Islet precursor cell (in vitro differentiated cells): Measurements from ENCODE around the gene SPRR2F.
"Not testable (repeated sequence)": the region's sequence is repeated elsewhere in the genome, so short reads cannot be mapped to it uniquely, and the experiment has no call there.

Source experiments
- DNase-seq: peaks from one replicate; pipeline ENCODE4 v3.0.0-alpha.2; 2018

SPRR2F gene

GRCh38 chr1:153113416-153113815 is at the start of gene SPRR2F:
TSS of gene SPRR2F (minus strand) at chr1:153113516. CDS start at chr1:153112733, 783 bp downstream.
- DNase-seq = no peak

- no peak for DNase-seq
Measured at GRCh38 chr1:153155541-153155940, 42.2 kb upstream of the SPRR2F start.

GRCh38 chr1:153152481-153152880 is 39.2 kb upstream of the SPRR2F start:
- DNase-seq = no peak

- no peak for DNase-seq
Measured at GRCh38 chr1:153150846-153151245, 37.5 kb upstream of the SPRR2F start, which contains the start of gene SPRR2G. TSS of gene SPRR2G (minus strand) at chr1:153150890. CDS start at chr1:153150110, 780 bp downstream.

GRCh38 chr1:153141377-153141776 is 28.1 kb upstream of the SPRR2F start:
- no peak for DNase-seq

- no peak for DNase-seq
Measured at GRCh38 chr1:153140484-153140883, 27.2 kb upstream of the SPRR2F start.

- DNase-seq = no peak
Measured at GRCh38 chr1:153133743-153134142, 20.4 kb upstream of the SPRR2F start.

- DNase-seq = no peak
Measured at GRCh38 chr1:153133267-153133666, 20.0 kb upstream of the SPRR2F start.

GRCh38 chr1:153128688-153129087 is 15.4 kb upstream of the SPRR2F start:
- not testable (repeated sequence) for DNase-seq

- no peak for DNase-seq
Measured at GRCh38 chr1:153127296-153127695, 14.0 kb upstream of the SPRR2F start.

- DNase-seq = no peak
Measured at GRCh38 chr1:153125536-153125935, 12.2 kb upstream of the SPRR2F start.

- DNase-seq = not testable (repeated sequence)
Measured at GRCh38 chr1:153123793-153124192, 10.5 kb upstream of the SPRR2F start.

- DNase-seq = peak; percentile 85
Measured at GRCh38 chr1:153122831-153123421, 9.6 kb upstream of the SPRR2F start.

- DNase-seq = no peak
Measured at GRCh38 chr1:153120945-153121344, 7.6 kb upstream of the SPRR2F start.

- DNase-seq = no peak
Measured at GRCh38 chr1:153119491-153119971, 6.2 kb upstream of the SPRR2F start.

- not testable (repeated sequence) for DNase-seq
Measured at GRCh38 chr1:153115264-153115663, 1.9 kb upstream of the SPRR2F start.

- not testable (repeated sequence) for DNase-seq
Measured at GRCh38 chr1:153112454-153112853, 862 bp downstream of the SPRR2F start.

- no peak for DNase-seq
Measured at GRCh38 chr1:153100245-153100644, 13.1 kb downstream of the SPRR2F start.

GRCh38 chr1:153099461-153100045 is 13.8 kb downstream of the SPRR2F start:
- no peak for DNase-seq

- DNase-seq = no peak
Measured at GRCh38 chr1:153095764-153096163, 17.6 kb downstream of the SPRR2F start.

- DNase-seq = no peak
Measured at GRCh38 chr1:153094426-153094825, 18.9 kb downstream of the SPRR2F start, which contains the start of gene SPRR2E. TSS of gene SPRR2E (minus strand) at chr1:153094526. CDS start at chr1:153093751, 775 bp downstream.

GRCh38 chr1:153087652-153088051 is 25.7 kb downstream of the SPRR2F start:
- DNase-seq = no peak

GRCh38 chr1:153081736-153082135 is 31.6 kb downstream of the SPRR2F start:
- DNase-seq = no peak
